Lower lobe of right lung (tissue), 2 donors: Measurements from ENCODE around the gene C4orf17. TPM values are rescaled to one million over a fixed set of nuclear protein-coding genes. Genes with fewer than 3 reads are reported as not detected.

Source experiments
- ATAC-seq, 2 donors: fragments of 200-7000 bp; cut with Tn5 transposase; one replicate each; pipeline ENCODE4 v1.9.1; 2020 to 2022; ENCODE audit warnings: mild to moderate bottlenecking in 2 of 2, moderate library complexity in 2 of 2
- DNase-seq: peaks from one replicate; pipeline ENCODE4 v3.0.0-alpha.2; 2020
- H3K27ac ChIP-seq: fragments of 200-600 bp; one replicate; pipeline ENCODE4 v1.8.0; 2022
- H3K27me3 ChIP-seq: fragments of 200-600 bp; one replicate; pipeline ENCODE4 v1.8.0; 2022; ENCODE audit warnings: low read depth
- H3K36me3 ChIP-seq: fragments of 200-600 bp; one replicate; pipeline ENCODE4 v1.8.0; 2022; ENCODE audit warnings: mild to moderate bottlenecking
- H3K4me1 ChIP-seq: fragments of 200-600 bp; one replicate; pipeline ENCODE4 v1.8.0; 2022
- H3K4me3 ChIP-seq: fragments of 200-600 bp; one replicate; pipeline ENCODE4 v1.8.0; 2022; ENCODE audit warnings: mild to moderate bottlenecking
- H3K9me3 ChIP-seq: fragments of 200-600 bp; one replicate; pipeline ENCODE4 v1.8.0; 2022
- intact Hi-C: fragments of 100-400 bp; cut with DNase I; formaldehyde crosslinking; loops from one replicate; pipeline ENCODE4 v1.11.0; 2022
- long read RNA-seq: library from polyadenylated mRNA; unstranded; transcript quantifications from one replicate; pipeline ENCODE4 v2.0.0, GENCODE V29; 2021
- total RNA-seq: library from RNA; stranded (reverse); fragmentation: NEBNext Ultra II Directional; extraction: Animal tissue kit (Norgen Biotek cat#: 25700); gene quantifications from one replicate; pipeline ENCODE4 v1.2.1, GENCODE V29; 2021
- TF ChIP-seq, protein P1 (sequence below): fragments of 200-600 bp; IDR thresholded peaks from one replicate; pipeline ENCODE4 v1.8.0; 2022; ENCODE audit warnings: antibody characterized with exemption, mild to moderate bottlenecking
- donor health status: DM: no; HTN: yes; CAD: no; lungs with severe emphysema.

The C4orf17 gene
- total RNA-seq, result not detected
- long read RNA-seq, result 0 reads

DNA sequence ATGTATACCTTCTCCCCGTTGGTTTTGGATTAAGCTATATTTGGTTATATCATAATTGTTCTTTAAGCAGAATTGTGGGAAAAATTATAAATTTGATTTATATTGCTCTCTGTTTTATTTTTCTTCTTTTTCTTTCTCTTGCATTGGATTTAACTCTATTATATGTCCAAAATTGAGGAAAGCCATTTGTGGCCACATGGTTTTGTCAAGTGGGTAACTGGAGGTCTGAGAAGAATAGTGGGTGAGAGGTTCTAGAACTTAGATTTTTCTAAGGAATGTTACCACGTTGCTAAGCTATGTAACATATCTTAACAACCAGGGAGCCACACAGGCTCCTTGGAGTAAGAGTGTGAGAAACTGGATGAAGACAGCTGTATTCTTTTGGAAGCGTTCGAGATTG lies at the start of gene C4orf17:
Gene C4orf17 (plus strand): TSS at position 301 of the 400 bp plus-strand sequence. CDS start 2,061 bp downstream, outside the sequence.
- H3K36me3 ChIP-seq, result no peaks in the 10 kb centered on the region
- H3K4me3 ChIP-seq, result no peak within 1 kb of the TSS
- no peaks in the 10 kb centered on the region for H3K9me3 ChIP-seq
- DNase-seq (no peak), ATAC-seq (no peak)
- TF ChIP-seq, protein P1, sequence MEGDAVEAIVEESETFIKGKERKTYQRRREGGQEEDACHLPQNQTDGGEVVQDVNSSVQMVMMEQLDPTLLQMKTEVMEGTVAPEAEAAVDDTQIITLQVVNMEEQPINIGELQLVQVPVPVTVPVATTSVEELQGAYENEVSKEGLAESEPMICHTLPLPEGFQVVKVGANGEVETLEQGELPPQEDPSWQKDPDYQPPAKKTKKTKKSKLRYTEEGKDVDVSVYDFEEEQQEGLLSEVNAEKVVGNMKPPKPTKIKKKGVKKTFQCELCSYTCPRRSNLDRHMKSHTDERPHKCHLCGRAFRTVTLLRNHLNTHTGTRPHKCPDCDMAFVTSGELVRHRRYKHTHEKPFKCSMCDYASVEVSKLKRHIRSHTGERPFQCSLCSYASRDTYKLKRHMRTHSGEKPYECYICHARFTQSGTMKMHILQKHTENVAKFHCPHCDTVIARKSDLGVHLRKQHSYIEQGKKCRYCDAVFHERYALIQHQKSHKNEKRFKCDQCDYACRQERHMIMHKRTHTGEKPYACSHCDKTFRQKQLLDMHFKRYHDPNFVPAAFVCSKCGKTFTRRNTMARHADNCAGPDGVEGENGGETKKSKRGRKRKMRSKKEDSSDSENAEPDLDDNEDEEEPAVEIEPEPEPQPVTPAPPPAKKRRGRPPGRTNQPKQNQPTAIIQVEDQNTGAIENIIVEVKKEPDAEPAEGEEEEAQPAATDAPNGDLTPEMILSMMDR, result no peak
- H3K27me3 ChIP-seq, result no peaks in the 10 kb centered on the region
- intact Hi-C loops, result no loop called here
- H3K27ac ChIP-seq, result no peak within 1 kb of the TSS
- H3K4me1 ChIP-seq, result no peaks in the 10 kb centered on the region

DNA sequence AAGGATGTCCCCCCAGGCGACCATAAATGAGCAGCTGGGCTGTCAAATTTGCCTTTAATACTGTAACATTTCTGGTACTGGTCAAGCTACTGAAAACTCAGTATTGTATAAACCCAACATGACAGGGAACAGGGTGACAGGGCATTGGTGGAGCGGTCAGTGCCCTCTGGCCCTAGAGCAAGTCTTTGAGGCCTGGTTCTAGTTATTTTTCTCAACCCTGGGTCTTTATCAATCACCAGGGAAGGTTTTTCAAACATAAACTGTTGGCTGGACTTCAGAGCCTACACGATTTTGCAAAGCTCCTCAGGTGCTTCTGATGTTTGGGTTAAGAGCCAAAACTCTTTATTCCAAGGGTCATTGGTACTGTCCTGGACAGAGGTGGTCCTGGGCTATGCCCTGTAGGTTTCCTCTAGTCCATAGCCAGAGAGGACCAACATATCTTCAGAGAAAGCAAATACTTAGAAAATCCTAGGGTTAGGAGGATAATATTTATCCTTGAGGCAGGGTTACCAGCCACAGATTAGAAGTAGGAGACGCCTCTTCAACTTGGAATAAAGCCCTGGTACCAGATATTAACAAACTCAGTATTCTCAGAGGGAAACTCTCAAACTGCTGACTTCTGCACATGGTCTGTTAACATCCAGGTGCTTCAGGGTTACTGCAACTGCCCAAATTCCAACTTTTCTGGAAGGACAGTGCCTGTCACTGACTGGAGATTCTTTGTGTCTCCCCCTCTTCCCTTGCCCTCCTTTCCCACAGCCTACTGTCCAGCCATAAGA lies 49.0 kb upstream of the C4orf17 start:
- H3K36me3 ChIP-seq, result no peaks in the 10 kb centered on the region
- intact Hi-C loops, result loop anchor here (10.0 kb wide), 1 partner anchor 347 kb away; no protein-coding TSS in a partner anchor
- TF ChIP-seq, protein P1, result no peak
- no peaks in the 10 kb centered on the region for H3K9me3 ChIP-seq
- DNase-seq (no peak), ATAC-seq (no peak)
- H3K27me3 ChIP-seq, result no peaks in the 10 kb centered on the region
- no peaks in the 10 kb centered on the region for H3K4me1 ChIP-seq
- H3K27ac ChIP-seq, result no peak overlapping the region
- no peak overlapping the region for H3K4me3 ChIP-seq

DNA sequence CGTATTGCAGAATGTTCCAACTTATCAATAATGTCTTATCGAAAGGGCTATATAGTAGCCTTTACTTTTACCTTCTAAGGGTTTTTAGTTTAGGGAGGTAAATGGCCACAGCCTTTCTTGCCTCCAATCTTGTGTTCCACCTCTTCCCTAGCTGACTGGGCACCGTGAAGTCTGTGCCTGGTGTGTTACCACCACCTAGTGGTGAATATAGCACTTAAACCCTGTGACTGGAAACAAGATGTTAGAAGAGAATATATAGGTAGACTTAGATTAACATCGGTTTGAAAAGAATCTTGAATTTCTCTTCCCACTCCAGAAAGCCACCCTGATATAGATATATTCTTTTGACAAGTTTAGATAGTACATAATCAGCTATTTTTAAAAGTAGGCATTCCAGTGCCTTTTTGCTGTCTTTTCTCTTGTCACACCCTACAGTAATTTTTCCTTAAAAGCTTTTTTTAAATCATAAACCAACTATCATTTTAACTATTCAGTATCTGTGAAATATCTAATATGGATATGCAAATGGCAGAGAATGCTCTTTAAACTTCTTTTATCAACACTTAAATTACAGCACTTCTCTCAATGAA lies 47.9 kb upstream of the C4orf17 start:
- H3K4me1 ChIP-seq, result no peaks in the 10 kb centered on the region
- no peaks in the 10 kb centered on the region for H3K36me3 ChIP-seq
- H3K4me3 ChIP-seq, result no peak overlapping the region
- no peak overlapping the region for H3K27ac ChIP-seq
- TF ChIP-seq, protein P1, result peak; percentile 75
- intact Hi-C loops, result loop anchor here (10.0 kb wide), 1 partner anchor 348 kb away; no protein-coding TSS in a partner anchor
- no peaks in the 10 kb centered on the region for H3K9me3 ChIP-seq
- H3K27me3 ChIP-seq, result no peaks in the 10 kb centered on the region
- ATAC-seq, result peak; percentile 89 to 94
- no peak for DNase-seq

DNA sequence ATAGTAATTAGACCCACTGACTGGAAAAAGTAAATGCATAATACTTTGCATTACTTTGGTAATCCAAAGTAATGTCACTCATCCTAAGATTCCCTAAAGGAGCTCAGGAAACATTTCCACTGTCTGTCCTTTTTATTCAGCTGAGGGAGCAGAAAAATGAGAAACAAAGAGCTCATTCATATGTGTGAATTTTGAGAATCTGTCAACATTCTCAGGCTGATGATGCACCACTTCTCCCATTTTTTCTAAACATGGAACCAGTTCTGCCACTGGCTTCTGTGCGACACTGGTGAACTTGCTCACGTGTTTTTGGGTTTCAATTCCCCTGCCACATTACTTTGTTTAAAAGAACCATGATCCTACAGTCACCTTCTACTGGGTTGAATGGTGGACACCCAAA lies 47.3 kb upstream of the C4orf17 start:
- no peak overlapping the region for H3K4me3 ChIP-seq
- no peaks in the 10 kb centered on the region for H3K27me3 ChIP-seq
- no peak for DNase-seq
- no peaks in the 10 kb centered on the region for H3K4me1 ChIP-seq
- H3K27ac ChIP-seq, result no peak overlapping the region
- ATAC-seq, result no peak
- intact Hi-C loops, result loop anchor here (10.0 kb wide), 1 partner anchor 349 kb away; no protein-coding TSS in a partner anchor
- TF ChIP-seq, protein P1, result no peak
- no peaks in the 10 kb centered on the region for H3K9me3 ChIP-seq
- H3K36me3 ChIP-seq, result no peaks in the 10 kb centered on the region

DNA sequence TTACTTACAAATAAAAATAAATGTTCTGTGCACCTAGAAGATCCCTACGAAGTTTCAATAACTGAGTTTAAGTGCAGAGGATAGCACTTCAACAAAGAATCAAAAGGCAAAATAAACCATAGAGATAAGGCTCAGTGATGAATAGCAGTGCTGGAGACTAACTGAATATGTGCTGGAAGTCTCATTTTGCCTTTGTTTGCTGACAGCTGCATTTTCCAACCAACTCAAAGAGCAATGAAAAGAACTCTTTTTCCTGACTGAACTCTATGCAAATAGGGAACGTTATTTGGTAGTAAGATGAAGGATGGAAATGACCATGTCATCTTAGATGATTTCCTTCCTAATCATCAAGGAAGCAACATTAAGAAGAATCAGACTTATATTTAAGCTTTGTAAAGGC lies 42.9 kb upstream of the C4orf17 start:
- Histone ChIP-seq H3K9me3 (no peaks in the 10 kb centered on the region), H3K36me3 (no peaks in the 10 kb centered on the region), H3K4me3 (no peak overlapping the region), H3K27me3 (no peaks in the 10 kb centered on the region), H3K27ac (no peak overlapping the region), H3K4me1 (no peaks in the 10 kb centered on the region)
- TF ChIP-seq, protein P1, result no peak
- no peak for ATAC-seq
- DNase-seq, result no peak
- intact Hi-C loops, result loop anchor here (10.0 kb wide), 1 partner anchor 353 kb away; no protein-coding TSS in a partner anchor
